ENCODE results near the gene LIN7B. TPM values are rescaled to one million over a fixed set of nuclear protein-coding genes. Genes with fewer than 3 reads are reported as not detected.

The LIN7B gene
- total and polyA plus RNA-seq, 2 of the 13 experiments (the other 11 are each of a cell fraction or from before 2014, with no cell fraction given): 5.3 to 7.6 TPM

DNA sequence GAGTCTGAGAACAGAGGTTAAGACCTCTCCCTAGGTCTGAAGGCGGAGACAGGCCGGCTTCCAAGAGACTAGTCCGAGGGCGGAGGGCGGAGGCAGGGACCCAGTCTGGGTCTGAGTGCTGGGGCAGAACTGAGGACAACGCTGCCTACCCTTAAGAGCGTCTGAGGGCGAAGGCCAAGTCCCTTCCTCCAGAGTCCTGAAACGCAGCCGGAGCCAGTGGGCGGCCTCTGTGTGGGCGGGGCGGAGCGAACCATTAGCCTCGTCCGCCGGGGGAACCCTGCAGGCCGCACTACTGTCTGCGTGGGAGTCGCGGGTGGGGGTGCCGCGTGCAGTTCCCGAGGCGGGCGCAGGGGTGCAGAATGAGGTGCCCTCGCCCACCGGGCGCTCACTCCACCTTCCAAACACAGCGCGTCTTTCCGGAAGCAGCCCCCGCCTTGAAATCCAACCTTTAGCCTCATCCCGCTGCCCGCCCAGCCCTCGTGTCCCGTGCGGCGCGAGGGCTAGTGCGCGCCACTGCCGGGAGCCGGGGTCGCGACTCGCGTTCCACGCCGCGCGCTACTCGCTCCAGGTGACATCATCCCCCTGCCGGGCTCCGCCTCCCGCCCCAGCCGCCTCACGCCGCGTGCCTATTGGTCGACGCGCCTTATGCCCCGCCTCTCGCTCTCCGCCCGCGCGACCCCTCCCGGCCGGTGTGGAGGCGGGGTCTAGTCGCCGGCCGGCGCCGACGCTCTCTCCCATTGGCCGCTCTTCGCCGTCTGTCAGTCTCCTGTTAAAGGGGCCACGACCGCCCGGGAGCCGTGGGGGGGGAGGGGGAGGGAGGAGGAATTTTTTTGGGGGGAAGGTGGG lies 4.6 kb downstream of the LIN7B start, which contains the start of gene C19orf73 (continued):
- 0 out of 2 replicates have a peak, but pooled peaks have one; percentile 44 for TF ChIP-seq MIER2 (CRISPR knock-in tag; IDR thresholded peaks at IDR 0.05)
- peak; percentile 78; the same call in 1 of the 2 replicates for TF ChIP-seq ZNF776 (CRISPR knock-in tag; IDR thresholded peaks at IDR 0.05)
- peak; percentile 73; the same call in 1 of the 2 replicates for TF ChIP-seq ZNF230 (CRISPR knock-in tag; IDR thresholded peaks at IDR 0.05)
- peak; percentile 89 for TF ChIP-seq RNF2 (conservative IDR thresholded peaks at IDR 0.05; ENCODE audit: low read depth)
- TF ChIP-seq HES4 (CRISPR knock-in tag; IDR thresholded peaks at IDR 0.05; ENCODE audit: borderline replicate concordance): peak; percentile 49; the same call in 1 of the 2 replicates
- no peak for TF ChIP-seq ZNF672 (CRISPR knock-in tag; IDR thresholded peaks at IDR 0.05)
- TF ChIP-seq, protein P1, sequence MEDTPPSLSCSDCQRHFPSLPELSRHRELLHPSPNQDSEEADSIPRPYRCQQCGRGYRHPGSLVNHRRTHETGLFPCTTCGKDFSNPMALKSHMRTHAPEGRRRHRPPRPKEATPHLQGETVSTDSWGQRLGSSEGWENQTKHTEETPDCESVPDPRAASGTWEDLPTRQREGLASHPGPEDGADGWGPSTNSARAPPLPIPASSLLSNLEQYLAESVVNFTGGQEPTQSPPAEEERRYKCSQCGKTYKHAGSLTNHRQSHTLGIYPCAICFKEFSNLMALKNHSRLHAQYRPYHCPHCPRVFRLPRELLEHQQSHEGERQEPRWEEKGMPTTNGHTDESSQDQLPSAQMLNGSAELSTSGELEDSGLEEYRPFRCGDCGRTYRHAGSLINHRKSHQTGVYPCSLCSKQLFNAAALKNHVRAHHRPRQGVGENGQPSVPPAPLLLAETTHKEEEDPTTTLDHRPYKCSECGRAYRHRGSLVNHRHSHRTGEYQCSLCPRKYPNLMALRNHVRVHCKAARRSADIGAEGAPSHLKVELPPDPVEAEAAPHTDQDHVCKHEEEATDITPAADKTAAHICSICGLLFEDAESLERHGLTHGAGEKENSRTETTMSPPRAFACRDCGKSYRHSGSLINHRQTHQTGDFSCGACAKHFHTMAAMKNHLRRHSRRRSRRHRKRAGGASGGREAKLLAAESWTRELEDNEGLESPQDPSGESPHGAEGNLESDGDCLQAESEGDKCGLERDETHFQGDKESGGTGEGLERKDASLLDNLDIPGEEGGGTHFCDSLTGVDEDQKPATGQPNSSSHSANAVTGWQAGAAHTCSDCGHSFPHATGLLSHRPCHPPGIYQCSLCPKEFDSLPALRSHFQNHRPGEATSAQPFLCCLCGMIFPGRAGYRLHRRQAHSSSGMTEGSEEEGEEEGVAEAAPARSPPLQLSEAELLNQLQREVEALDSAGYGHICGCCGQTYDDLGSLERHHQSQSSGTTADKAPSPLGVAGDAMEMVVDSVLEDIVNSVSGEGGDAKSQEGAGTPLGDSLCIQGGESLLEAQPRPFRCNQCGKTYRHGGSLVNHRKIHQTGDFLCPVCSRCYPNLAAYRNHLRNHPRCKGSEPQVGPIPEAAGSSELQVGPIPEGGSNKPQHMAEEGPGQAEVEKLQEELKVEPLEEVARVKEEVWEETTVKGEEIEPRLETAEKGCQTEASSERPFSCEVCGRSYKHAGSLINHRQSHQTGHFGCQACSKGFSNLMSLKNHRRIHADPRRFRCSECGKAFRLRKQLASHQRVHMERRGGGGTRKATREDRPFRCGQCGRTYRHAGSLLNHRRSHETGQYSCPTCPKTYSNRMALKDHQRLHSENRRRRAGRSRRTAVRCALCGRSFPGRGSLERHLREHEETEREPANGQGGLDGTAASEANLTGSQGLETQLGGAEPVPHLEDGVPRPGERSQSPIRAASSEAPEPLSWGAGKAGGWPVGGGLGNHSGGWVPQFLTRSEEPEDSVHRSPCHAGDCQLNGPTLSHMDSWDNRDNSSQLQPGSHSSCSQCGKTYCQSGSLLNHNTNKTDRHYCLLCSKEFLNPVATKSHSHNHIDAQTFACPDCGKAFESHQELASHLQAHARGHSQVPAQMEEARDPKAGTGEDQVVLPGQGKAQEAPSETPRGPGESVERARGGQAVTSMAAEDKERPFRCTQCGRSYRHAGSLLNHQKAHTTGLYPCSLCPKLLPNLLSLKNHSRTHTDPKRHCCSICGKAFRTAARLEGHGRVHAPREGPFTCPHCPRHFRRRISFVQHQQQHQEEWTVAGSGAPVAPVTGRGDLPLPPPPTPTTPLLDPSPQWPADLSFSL (CRISPR knock-in tag; IDR thresholded peaks at IDR 0.05): no peak
- no peak for TF ChIP-seq HHEX (CRISPR knock-in tag; IDR thresholded peaks at IDR 0.05)
- no peak for TF ChIP-seq ZSCAN12 (CRISPR knock-in tag; IDR thresholded peaks at IDR 0.05)
- TF ChIP-seq ZNF781 (CRISPR knock-in tag; IDR thresholded peaks at IDR 0.05; ENCODE audit: borderline replicate concordance, not compliant biosample characterization): peak; percentile 65
- TF ChIP-seq PHF5A (CRISPR knock-in tag; IDR thresholded peaks at IDR 0.05; ENCODE audit: low read depth, unreplicated experiment): no peak
- TF ChIP-seq ZIK1 (CRISPR knock-in tag; IDR thresholded peaks at IDR 0.05; ENCODE audit: borderline replicate concordance, low read depth): no peak
- TF ChIP-seq ZNF24 (IDR thresholded peaks at IDR 0.05): 0 out of 2 replicates have a peak, but pooled peaks have one; percentile 40
- TF ChIP-seq CEBPG (CRISPR knock-in tag; IDR thresholded peaks at IDR 0.05): 0 out of 2 replicates have a peak, but pooled peaks have one; percentile 7
- no peak for TF ChIP-seq TEAD2 (CRISPR knock-in tag; IDR thresholded peaks at IDR 0.05)
- TF ChIP-seq ELF3 (CRISPR knock-in tag; IDR thresholded peaks at IDR 0.05): peak; percentile 50; the same call in 1 of the 2 replicates

All from HepG2 (cell line).